BE2C (cell line): ENCODE data around the gene ABRAXAS1.
A peak's percentile ranks its signal among the peaks of the same experiment; 100 is the strongest.

Source experiments
- DNase-seq: peaks from one replicate; pipeline ENCODE4 v3.0.0-alpha.2; 2020
- H3K27me3 ChIP-seq: fragments of 250-450 bp; sonication (Bioruptor Pico); 2 replicates; pipeline ENCODE4 v1.5.1; 2020; ENCODE audit warnings: mild to moderate bottlenecking
- H3K36me3 ChIP-seq: fragments of 250-450 bp; sonication (Bioruptor Pico); 2 replicates; pipeline ENCODE4 v1.5.1; 2020; ENCODE audit warnings: mild to moderate bottlenecking
- H3K4me1 ChIP-seq: fragments of 250-450 bp; sonication (Bioruptor Pico); 2 replicates; pipeline ENCODE4 v1.5.1; 2020
- H3K4me3 ChIP-seq: 2 replicates; pipeline ENCODE4 v1.5.1; 2011; ENCODE audit warnings: low read depth, low read length
- H3K9me3 ChIP-seq: fragments of 250-450 bp; sonication (Bioruptor Pico); 2 replicates; pipeline ENCODE4 v1.5.1; 2020
- CTCF ChIP-seq: IDR thresholded peaks from 2 replicates; pipeline ENCODE4 v1.5.1; 2012; ENCODE audit warnings: mild to moderate bottlenecking, low read depth, low read length

Gene ABRAXAS1

GRCh38 chr4:83490876-83491450, 6.1 kb upstream of the ABRAXAS1 start:
- peak; percentile 92 for TF ChIP-seq CTCF
- peak; percentile 20 for DNase-seq

GRCh38 chr4:83489711-83490326, 4.9 kb upstream of the ABRAXAS1 start:
- DNase-seq = no peak
- Histone ChIP-seq H3K4me1 (peaks cover 8% of the 10 kb centered on the region; the same call in 1 of the 2 replicates), H3K9me3 (no peaks in the 10 kb centered on the region), H3K27me3 (no peaks in the 10 kb centered on the region), H3K36me3 (no peaks in the 10 kb centered on the region), H3K4me3 (no peak overlapping the region)
- no peak for TF ChIP-seq CTCF

More at GRCh38 chr4:83490876-83491450, 6.1 kb upstream of the ABRAXAS1 start:
- Histone ChIP-seq H3K36me3 (no peaks in the 10 kb centered on the region), H3K27me3 (no peaks in the 10 kb centered on the region), H3K4me1 (peaks cover 4% of the 10 kb centered on the region; the same call in 1 of the 2 replicates), H3K9me3 (no peaks in the 10 kb centered on the region), H3K4me3 (no peak overlapping the region)

- Histone ChIP-seq H3K4me1 (peaks cover 8% of the 10 kb centered on the region; the same call in 1 of the 2 replicates), H3K9me3 (no peaks in the 10 kb centered on the region)
- TF ChIP-seq CTCF = no peak
These were observed 1.7 kb upstream of the ABRAXAS1 start for GRCh38 chr4:83486457-83487129.

GRCh38 chr4:83473966-83474365, 10.9 kb downstream of the ABRAXAS1 start:
- no peak for TF ChIP-seq CTCF
- Histone ChIP-seq H3K36me3 (no peaks in the 10 kb centered on the region), H3K4me1 (no peaks in the 10 kb centered on the region), H3K9me3 (no peaks in the 10 kb centered on the region), H3K27me3 (no peaks in the 10 kb centered on the region), H3K4me3 (no peak overlapping the region)
- DNase-seq = no peak

More at GRCh38 chr4:83486457-83487129, 1.7 kb upstream of the ABRAXAS1 start:
- Histone ChIP-seq H3K36me3 (no peaks in the 10 kb centered on the region), H3K27me3 (no peaks in the 10 kb centered on the region), H3K4me3 (no peak overlapping the region)
- DNase-seq = no peak

GRCh38 chr4:83473423-83473822, 11.5 kb downstream of the ABRAXAS1 start:
- DNase-seq = no peak
- Histone ChIP-seq H3K4me1 (no peaks in the 10 kb centered on the region), H3K27me3 (no peaks in the 10 kb centered on the region), H3K36me3 (no peaks in the 10 kb centered on the region), H3K9me3 (no peaks in the 10 kb centered on the region), H3K4me3 (no peak overlapping the region)
- no peak for TF ChIP-seq CTCF

GRCh38 chr4:83456184-83456501, 28.8 kb downstream of the ABRAXAS1 start:
- H3K36me3 ChIP-seq = peaks cover 26% of the 10 kb centered on the region
- H3K27me3 ChIP-seq = no peaks in the 10 kb centered on the region
- no peak for TF ChIP-seq CTCF
- no peak for DNase-seq
- no peaks in the 10 kb centered on the region for H3K9me3 ChIP-seq
- H3K4me1 ChIP-seq = no peaks in the 10 kb centered on the region
- peak overlapping the region; percentile 99 for H3K4me3 ChIP-seq
